WI38 (cell line): ENCODE measurements around the gene CCDC40.

ENCODE experiments used
- H3K4me3 ChIP-seq: 2 replicates; pipeline ENCODE4 v1.5.1; 2011; ENCODE audit warnings: low read depth, mild to moderate bottlenecking, control low read depth, low read length
- TF ChIP-seq, protein P1 (sequence below): IDR thresholded peaks from 2 replicates; pipeline ENCODE4 v1.5.1; 2012; ENCODE audit warnings: low read depth, mild to moderate bottlenecking, control low read depth, low read length

The CCDC40 gene

DNA sequence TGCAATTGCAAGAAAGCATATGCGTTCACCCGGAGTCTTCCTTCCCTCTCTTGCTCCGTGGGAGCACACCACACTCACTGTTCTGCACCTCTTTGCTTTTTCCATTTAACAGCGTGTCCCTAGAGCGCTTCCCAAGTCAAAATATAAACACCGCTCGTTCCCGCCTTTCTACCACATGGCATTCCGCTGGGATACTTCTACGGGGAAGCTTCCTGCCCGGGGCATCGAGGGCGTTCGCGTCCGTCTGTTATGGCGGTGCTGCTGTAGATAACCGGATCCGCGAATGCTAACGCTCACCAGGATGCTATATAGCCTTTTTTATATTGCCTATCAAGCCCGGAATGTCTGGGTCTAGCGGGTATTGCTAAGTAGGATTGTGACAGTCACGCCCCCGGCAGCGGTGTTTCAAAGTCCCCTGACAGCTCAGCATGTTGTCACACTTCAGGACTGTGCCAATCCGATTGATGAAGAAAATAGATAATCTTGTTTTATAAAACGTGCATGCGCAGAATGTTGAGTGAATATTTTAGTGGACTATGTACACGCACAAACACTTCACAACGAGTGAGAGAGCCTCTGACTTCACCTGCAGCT lies 31.0 kb downstream of the CCDC40 start:
- no peak overlapping the region for H3K4me3 ChIP-seq
- TF ChIP-seq, protein P1, sequence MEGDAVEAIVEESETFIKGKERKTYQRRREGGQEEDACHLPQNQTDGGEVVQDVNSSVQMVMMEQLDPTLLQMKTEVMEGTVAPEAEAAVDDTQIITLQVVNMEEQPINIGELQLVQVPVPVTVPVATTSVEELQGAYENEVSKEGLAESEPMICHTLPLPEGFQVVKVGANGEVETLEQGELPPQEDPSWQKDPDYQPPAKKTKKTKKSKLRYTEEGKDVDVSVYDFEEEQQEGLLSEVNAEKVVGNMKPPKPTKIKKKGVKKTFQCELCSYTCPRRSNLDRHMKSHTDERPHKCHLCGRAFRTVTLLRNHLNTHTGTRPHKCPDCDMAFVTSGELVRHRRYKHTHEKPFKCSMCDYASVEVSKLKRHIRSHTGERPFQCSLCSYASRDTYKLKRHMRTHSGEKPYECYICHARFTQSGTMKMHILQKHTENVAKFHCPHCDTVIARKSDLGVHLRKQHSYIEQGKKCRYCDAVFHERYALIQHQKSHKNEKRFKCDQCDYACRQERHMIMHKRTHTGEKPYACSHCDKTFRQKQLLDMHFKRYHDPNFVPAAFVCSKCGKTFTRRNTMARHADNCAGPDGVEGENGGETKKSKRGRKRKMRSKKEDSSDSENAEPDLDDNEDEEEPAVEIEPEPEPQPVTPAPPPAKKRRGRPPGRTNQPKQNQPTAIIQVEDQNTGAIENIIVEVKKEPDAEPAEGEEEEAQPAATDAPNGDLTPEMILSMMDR = no peak

DNA sequence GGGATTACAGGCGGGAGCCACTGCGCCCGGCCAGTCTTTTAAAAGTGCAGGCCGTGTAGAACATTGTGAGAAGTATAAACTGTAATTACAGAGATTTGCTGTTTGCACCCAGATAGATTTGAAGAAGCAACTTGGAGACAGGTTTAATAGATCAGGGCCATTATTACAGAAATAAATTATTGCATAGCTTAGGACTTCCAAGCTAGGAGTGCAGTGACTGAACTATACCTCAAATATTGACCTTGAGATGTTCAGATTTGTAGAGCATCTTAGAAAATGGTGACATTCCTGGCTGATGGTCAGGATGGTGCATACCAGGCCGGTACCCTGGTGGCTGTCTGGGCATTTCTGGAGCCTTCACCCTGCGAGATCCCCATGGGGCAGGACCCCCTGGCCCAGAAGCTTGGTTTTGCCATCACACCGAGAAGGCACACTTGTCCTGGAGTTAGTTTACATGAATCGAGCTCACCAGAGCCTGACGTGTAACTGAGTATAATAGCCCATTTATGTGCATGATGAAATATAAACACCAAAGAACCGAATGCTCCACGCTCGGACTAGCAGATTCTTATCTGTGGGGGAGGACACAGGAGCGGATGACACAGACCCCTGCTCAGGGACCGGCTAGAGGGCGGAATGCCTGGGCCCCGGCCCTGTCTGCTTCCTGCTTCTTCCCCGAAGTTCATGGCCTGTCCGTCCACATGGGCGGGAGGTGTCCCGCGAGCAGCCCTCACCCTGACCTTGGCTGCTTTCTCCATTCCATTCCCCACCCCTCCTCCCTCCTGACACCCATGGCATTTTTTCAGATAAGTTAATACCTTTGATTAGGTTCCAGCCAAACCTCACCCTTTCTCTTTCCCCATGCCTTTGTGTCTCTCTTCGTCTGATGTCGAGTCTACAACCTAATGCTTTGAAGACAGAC lies 32.1 kb downstream of the CCDC40 start:
- H3K4me3 ChIP-seq = no peak overlapping the region

DNA sequence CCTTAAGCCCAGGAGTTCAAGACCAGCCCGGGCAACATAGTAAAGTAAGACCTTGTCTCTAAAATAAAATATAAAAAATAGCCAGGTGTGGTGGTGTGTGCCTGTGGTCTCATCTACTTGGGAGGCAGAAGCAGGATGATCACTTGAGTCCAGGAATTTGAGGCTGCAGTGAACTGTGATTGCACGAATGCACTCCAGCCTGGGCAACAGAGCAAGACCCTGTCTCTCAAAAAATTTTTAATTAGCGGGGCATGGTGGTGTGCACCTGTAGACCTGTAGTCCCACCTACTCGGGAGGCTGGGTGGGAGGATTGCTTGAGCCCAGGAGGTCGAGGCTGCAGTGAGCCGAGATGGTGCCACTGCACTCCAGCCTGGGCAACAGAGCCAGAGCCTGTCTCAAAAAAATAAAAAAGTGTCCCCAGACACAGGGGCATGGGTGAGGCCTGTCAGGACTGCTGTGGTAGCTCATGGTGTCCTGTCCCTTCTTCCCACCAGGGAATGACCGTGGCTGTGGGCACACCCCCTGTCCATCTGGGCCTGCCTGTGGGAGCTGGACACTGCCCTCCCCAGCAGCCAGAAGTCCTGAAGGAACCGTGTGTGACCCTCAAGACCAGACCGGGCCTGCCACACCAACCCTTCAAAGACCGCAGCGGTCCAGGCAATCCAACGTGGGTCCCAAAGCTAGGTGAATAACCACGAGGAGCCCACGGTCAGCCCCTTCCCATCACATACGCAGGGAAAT lies 34.1 kb downstream of the CCDC40 start:
- TF ChIP-seq, protein P1 = no peak
- H3K4me3 ChIP-seq = no peak overlapping the region

More for the DNA sequence above, 32.1 kb downstream of the CCDC40 start:
- TF ChIP-seq, protein P1 = no peak

DNA sequence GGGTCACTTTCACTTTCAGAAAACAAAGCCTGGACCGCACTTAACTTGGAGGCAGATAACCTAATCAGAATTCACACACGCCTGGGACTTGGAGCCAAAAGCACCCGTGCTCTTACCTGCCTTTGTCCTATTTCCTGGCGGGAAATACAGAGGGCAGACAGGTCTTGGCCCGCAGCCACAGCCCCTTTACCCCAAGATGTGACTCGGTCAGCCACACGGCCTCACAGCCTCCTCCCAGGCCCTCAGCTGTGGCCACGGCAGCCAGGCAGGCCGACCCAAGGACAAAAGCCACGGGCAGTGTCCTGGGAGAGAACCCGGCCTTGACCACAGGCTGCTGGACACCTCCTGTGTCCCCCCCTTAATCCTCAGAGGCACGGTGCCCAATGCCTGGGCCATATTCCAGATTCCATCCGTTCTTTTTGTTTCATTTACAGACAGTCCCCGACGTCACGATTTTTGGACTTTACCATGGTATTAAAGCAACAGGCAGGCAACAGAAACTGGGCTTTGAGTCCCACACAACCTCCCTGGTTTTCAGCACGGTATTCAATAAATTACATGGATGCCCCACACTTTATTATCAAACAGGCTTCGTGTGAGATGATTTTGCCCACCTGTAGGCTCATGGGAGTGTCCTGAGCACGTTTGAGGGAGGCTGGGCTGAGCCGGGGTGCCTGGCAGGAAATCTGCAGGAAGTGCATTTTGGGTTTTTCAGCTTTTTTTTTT lies 34.8 kb downstream of the CCDC40 start:
- H3K4me3 ChIP-seq = peak overlapping the region; percentile 43
- TF ChIP-seq, protein P1 = no peak

DNA sequence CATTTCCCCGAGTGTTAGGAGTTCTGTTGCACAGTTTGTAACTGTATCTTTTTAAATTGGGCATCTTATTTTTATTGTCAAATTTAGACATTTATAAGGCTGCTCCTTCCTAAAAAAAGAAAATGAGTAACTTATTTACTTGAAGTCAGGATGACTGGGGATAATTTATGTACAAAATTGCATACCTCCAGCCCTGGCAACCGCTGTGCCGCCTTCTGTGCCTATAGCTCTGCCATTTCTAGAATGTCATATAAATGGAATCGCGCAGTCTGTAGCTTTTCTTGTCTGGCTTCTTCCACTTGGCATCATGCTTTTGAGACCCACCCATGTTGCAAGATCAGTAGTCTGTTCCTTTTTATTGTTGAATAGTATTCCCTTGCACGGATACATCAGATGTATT lies 36.0 kb downstream of the CCDC40 start:
- TF ChIP-seq, protein P1 = no peak
- no peak overlapping the region for H3K4me3 ChIP-seq

DNA sequence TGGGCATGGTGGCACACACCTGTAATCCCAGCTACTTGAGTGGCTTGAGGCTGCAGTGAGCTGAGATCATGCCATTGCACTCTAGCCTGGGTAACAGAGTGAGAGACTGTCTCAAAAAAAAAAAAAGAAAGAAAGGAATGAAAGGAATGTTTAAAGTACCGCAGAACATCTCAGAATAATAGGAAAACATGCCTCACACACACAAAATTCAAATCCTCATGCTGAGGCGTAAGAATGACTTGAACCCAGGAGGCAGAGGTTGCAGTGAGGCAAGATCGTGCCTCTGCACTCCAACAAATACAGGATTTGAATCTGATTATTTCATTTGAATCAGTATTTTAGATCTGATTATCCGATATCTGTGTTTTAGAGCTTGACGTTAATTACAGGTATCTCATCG lies 43.6 kb downstream of the CCDC40 start:
- H3K4me3 ChIP-seq = no peak overlapping the region
- TF ChIP-seq, protein P1 = no peak
